HEK293 (cell line): ENCODE data around the gene PCBD1.

Source experiments
- CTCF ChIA-PET: fragments of 350-600 bp; formaldehyde crosslinking; extraction: SDS; loops from one replicate; lab custom pipeline; 2021; ENCODE audit warnings: antibody characterized with exemption; lab: Yijun Ruan, JAX
- POLR2A ChIA-PET: fragments of 300-600 bp; formaldehyde crosslinking; extraction: SDS; loops from one replicate; lab custom pipeline; 2020; ENCODE audit warnings: antibody characterized with exemption, inconsistent platforms; lab: Yijun Ruan, JAX
- H3K27ac ChIP-seq: fragments of 200-500 bp; sonication (Bioruptor generic); 2 replicates; pipeline ENCODE4 v1.5.1; 2014; ENCODE audit warnings: low read depth, low read length, control low read depth, inconsistent platforms; ENCODE audit errors: extremely low read depth
- H3K36me3 ChIP-seq, 2 experiments: fragments of 200-500 bp in 1 of 2; sonication (Bioruptor generic) in 1 of 2; 1 replicate in 1 of 2; 2 replicates in 1 of 2; pipeline ENCODE4 v1.5.1; 2014 to 2017; ENCODE audit warnings: inconsistent platforms in 2 of 2, low read length in 2 of 2; ENCODE audit not compliant: control insufficient read depth in 2 of 2, insufficient read depth in 1 of 2
- H3K4me1 ChIP-seq: fragments of 200-500 bp; sonication (Bioruptor generic); 2 replicates; pipeline ENCODE4 v1.5.1; 2014; ENCODE audit warnings: mild to moderate bottlenecking, low read length, inconsistent platforms; ENCODE audit not compliant: control insufficient read depth, insufficient read depth
- H3K4me3 ChIP-seq: 2 replicates; pipeline ENCODE4 v1.5.1; 2011; ENCODE audit warnings: low read depth, mild to moderate bottlenecking, control low read depth, low read length, moderate library complexity
- H3K9me3 ChIP-seq: fragments of 200-500 bp; sonication (Bioruptor generic); 2 replicates; pipeline ENCODE4 v1.5.1; 2014; ENCODE audit warnings: low read depth, low read length, inconsistent platforms; ENCODE audit not compliant: control insufficient read depth, insufficient read depth
- MEIS1 ChIP-seq: sonication (generic); formaldehyde crosslinking; IDR thresholded peaks from 2 replicates; pipeline ENCODE4 v1.8.1; 2022; ENCODE audit warnings: missing genetic modification reagents, mild to moderate bottlenecking, borderline replicate concordance
- OSR2 ChIP-seq: fragments of 450-650 bp; formaldehyde crosslinking; IDR thresholded peaks from 2 replicates; pipeline ENCODE4 v1.5.1; 2016; ENCODE audit warnings: missing biosample characterization, missing genetic modification characterization
- OVOL3 ChIP-seq: fragments of 450-650 bp; formaldehyde crosslinking; IDR thresholded peaks from 2 replicates; pipeline ENCODE4 v1.5.1; 2016; ENCODE audit warnings: missing biosample characterization, missing genetic modification characterization
- YY2 ChIP-seq: fragments of 450-650 bp; formaldehyde crosslinking; IDR thresholded peaks from 2 replicates; pipeline ENCODE4 v1.5.1; 2016; ENCODE audit warnings: missing biosample characterization, missing genetic modification characterization
- ZFP41 ChIP-seq: fragments of 450-650 bp; formaldehyde crosslinking; IDR thresholded peaks from 2 replicates; pipeline ENCODE4 v1.5.1; 2016; ENCODE audit warnings: missing biosample characterization, missing genetic modification characterization, borderline replicate concordance
- ZNF10 ChIP-seq: fragments of 450-650 bp; formaldehyde crosslinking; IDR thresholded peaks from 2 replicates; pipeline ENCODE4 v1.5.1; 2017; ENCODE audit warnings: missing biosample characterization, missing genetic modification characterization
- ZNF114 ChIP-seq: fragments of 450-650 bp; formaldehyde crosslinking; IDR thresholded peaks from 2 replicates; pipeline ENCODE4 v1.5.0; 2017; ENCODE audit warnings: missing biosample characterization, missing genetic modification characterization
- ZNF155 ChIP-seq: fragments of 450-650 bp; formaldehyde crosslinking; IDR thresholded peaks from 2 replicates; pipeline ENCODE4 v1.5.1; 2016; ENCODE audit warnings: missing biosample characterization, missing genetic modification characterization
- ZNF202 ChIP-seq: fragments of 450-650 bp; formaldehyde crosslinking; IDR thresholded peaks from 2 replicates; pipeline ENCODE4 v1.5.1; 2016; ENCODE audit warnings: missing biosample characterization, missing genetic modification characterization, borderline replicate concordance
- ZNF214 ChIP-seq: fragments of 450-650 bp; formaldehyde crosslinking; IDR thresholded peaks from 2 replicates; pipeline ENCODE4 v1.5.1; 2017; ENCODE audit warnings: missing biosample characterization, mild to moderate bottlenecking, missing genetic modification characterization, borderline replicate concordance
- ZNF23 ChIP-seq: fragments of 450-650 bp; formaldehyde crosslinking; IDR thresholded peaks from 2 replicates; pipeline ENCODE4 v1.5.1; 2016; ENCODE audit warnings: missing biosample characterization, missing genetic modification characterization, borderline replicate concordance
- ZNF24 ChIP-seq: fragments of 450-650 bp; formaldehyde crosslinking; IDR thresholded peaks from 2 replicates; pipeline ENCODE4 v1.5.1; 2016; ENCODE audit warnings: missing biosample characterization, missing genetic modification characterization
- ZNF248 ChIP-seq: fragments of 450-650 bp; formaldehyde crosslinking; IDR thresholded peaks from 2 replicates; pipeline ENCODE4 v1.5.1; 2017; ENCODE audit warnings: missing biosample characterization, missing genetic modification characterization
- ZNF37A ChIP-seq: fragments of 450-650 bp; IDR thresholded peaks from 2 replicates; pipeline ENCODE4 v1.5.1; 2018; ENCODE audit warnings: missing biosample characterization, missing genetic modification characterization
- ZNF529 ChIP-seq: fragments of 450-650 bp; formaldehyde crosslinking; IDR thresholded peaks from 2 replicates; pipeline ENCODE4 v1.5.1; 2017; ENCODE audit warnings: missing genetic modification characterization, missing biosample characterization; ENCODE audit not compliant: insufficient replicate concordance
- ZNF658 ChIP-seq: fragments of 450-650 bp; formaldehyde crosslinking; IDR thresholded peaks from 2 replicates; pipeline ENCODE4; 2016; ENCODE audit warnings: missing biosample characterization, missing genetic modification characterization
- TF ChIP-seq, protein P1 (sequence below): fragments of 450-650 bp; IDR thresholded peaks from 2 replicates; pipeline ENCODE4 v1.5.1; 2018; ENCODE audit warnings: missing biosample characterization, missing genetic modification characterization
- TF ChIP-seq, protein P2 (sequence below): fragments of 450-650 bp; formaldehyde crosslinking; IDR thresholded peaks from 2 replicates; pipeline ENCODE4 v1.5.1; 2016; ENCODE audit warnings: missing biosample characterization, missing genetic modification characterization
- TF ChIP-seq, protein P3 (sequence below): fragments of 450-650 bp; formaldehyde crosslinking; IDR thresholded peaks from 2 replicates; pipeline ENCODE4 v1.5.1; 2016; ENCODE audit warnings: missing biosample characterization, missing genetic modification characterization
- TF ChIP-seq, protein P4 (sequence below): fragments of 450-650 bp; IDR thresholded peaks from 2 replicates; pipeline ENCODE4 v1.5.1; 2018; ENCODE audit warnings: missing biosample characterization, mild to moderate bottlenecking, missing genetic modification characterization

PCBD1 gene

DNA sequence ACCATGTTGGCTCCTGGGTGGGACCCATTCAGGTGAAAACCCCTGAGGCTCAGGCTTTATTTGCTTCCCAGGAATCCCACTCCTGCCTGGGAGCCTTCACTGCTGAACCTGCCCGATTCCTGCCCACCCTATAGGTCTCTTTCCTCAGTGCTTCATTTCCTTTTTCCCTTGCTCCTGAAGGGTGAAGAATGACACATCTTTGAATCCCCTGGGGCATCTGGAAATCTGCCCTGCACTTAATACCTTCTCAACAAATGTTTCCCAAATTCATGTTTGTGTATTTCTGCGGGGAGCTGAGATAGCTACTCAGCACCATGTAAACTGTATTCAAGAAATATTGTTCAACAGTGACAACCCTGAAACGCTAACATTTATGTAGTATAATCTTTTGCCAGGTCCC, 10.3 kb upstream of the PCBD1 start:
- no peak for TF ChIP-seq ZNF23 (tag by site-specific recombination)
- no peak for TF ChIP-seq ZNF658 (tag by site-specific recombination)
- no peak for TF ChIP-seq ZNF214 (tag by site-specific recombination)
- no peak for TF ChIP-seq ZFP41 (tag by site-specific recombination)
- TF ChIP-seq, protein P1, sequence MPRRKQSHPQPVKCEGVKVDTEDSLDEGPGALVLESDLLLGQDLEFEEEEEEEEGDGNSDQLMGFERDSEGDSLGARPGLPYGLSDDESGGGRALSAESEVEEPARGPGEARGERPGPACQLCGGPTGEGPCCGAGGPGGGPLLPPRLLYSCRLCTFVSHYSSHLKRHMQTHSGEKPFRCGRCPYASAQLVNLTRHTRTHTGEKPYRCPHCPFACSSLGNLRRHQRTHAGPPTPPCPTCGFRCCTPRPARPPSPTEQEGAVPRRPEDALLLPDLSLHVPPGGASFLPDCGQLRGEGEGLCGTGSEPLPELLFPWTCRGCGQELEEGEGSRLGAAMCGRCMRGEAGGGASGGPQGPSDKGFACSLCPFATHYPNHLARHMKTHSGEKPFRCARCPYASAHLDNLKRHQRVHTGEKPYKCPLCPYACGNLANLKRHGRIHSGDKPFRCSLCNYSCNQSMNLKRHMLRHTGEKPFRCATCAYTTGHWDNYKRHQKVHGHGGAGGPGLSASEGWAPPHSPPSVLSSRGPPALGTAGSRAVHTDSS (tag by site-specific recombination) = no peak
- TF ChIP-seq OSR2 (tag by site-specific recombination) = no peak
- TF ChIP-seq ZNF37A (tag by site-specific recombination) = no peak
- TF ChIP-seq ZNF202 = no peak
- no peak for TF ChIP-seq ZNF24
- TF ChIP-seq, all 188 proteins: peak for 0
- ChIA-PET POLR2A (no interaction called here), CTCF (interaction anchor here (0.6 kb wide), 1 partner anchor 296 kb away, joined by 4 read pairs; no protein-coding TSS in a partner anchor)
- Histone ChIP-seq H3K9me3 (no peaks in the 10 kb centered on the region), H3K4me1 (no peaks in the 10 kb centered on the region), H3K4me3 (no peak overlapping the region), H3K27ac (no peak overlapping the region), H3K36me3 (no peaks in the 10 kb centered on the region)

DNA sequence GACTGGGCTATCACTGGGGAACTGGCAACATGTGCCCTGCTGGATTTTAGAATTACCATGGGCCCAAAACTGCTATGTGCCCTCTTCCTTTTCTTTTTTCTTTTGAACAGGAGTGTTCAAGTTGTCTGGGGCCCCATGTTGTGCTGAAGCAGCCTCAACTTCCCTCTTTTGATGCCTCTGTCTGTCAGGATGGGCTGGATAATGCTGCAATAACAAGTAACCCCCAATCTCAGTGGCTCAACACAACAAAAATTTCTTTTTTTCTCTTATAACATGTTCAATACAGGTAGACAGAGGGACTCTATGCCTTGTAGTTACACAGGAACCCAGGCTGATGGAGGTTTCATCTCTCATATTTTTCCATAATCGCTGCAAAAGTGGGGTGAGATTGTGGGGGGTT, 8.2 kb upstream of the PCBD1 start:
- POLR2A ChIA-PET = interaction anchor here (0.6 kb wide), 1 partner anchor 20 kb away, joined by 3 read pairs; no protein-coding TSS in a partner anchor
- no peaks in the 10 kb centered on the region for H3K4me1 ChIP-seq
- H3K36me3 ChIP-seq = no peaks in the 10 kb centered on the region
- no peak overlapping the region for H3K4me3 ChIP-seq
- no peak for TF ChIP-seq ZNF529 (tag by site-specific recombination)
- no peak for TF ChIP-seq YY2 (tag by site-specific recombination)
- TF ChIP-seq ZNF114 (tag by site-specific recombination) = no peak
- no peak for TF ChIP-seq ZNF248 (tag by site-specific recombination)
- TF ChIP-seq ZNF10 (tag by site-specific recombination) = no peak
- no peak for TF ChIP-seq ZNF155 (tag by site-specific recombination)
- no peak for TF ChIP-seq OVOL3 (tag by site-specific recombination)
- TF ChIP-seq MEIS1 (CRISPR knock-in tag) = no peak
- TF ChIP-seq, protein P2, sequence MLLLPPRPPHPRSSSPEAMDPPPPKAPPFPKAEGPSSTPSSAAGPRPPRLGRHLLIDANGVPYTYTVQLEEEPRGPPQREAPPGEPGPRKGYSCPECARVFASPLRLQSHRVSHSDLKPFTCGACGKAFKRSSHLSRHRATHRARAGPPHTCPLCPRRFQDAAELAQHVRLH (tag by site-specific recombination) = no peak
- TF ChIP-seq, protein P3, sequence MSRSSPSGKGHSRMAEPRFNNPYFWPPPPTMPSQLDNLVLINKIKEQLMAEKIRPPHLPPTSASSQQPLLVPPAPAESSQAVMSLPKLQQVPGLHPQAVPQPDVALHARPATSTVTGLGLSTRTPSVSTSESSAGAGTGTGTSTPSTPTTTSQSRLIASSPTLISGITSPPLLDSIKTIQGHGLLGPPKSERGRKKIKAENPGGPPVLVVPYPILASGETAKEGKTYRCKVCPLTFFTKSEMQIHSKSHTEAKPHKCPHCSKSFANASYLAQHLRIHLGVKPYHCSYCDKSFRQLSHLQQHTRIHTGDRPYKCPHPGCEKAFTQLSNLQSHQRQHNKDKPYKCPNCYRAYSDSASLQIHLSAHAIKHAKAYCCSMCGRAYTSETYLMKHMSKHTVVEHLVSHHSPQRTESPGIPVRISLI (tag by site-specific recombination) = no peak
- TF ChIP-seq, protein P4, sequence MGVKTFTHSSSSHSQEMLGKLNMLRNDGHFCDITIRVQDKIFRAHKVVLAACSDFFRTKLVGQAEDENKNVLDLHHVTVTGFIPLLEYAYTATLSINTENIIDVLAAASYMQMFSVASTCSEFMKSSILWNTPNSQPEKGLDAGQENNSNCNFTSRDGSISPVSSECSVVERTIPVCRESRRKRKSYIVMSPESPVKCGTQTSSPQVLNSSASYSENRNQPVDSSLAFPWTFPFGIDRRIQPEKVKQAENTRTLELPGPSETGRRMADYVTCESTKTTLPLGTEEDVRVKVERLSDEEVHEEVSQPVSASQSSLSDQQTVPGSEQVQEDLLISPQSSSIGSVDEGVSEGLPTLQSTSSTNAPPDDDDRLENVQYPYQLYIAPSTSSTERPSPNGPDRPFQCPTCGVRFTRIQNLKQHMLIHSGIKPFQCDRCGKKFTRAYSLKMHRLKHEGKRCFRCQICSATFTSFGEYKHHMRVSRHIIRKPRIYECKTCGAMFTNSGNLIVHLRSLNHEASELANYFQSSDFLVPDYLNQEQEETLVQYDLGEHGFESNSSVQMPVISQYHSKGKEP (tag by site-specific recombination) = no peak
- TF ChIP-seq, all 188 proteins: peak for 0
- CTCF ChIA-PET = interaction anchor here (1.3 to 1.7 kb wide), 2 partner anchors 16 to 312 kb away, joined by 4 to 5 read pairs; no protein-coding TSS in a partner anchor
- Histone ChIP-seq H3K9me3 (no peaks in the 10 kb centered on the region), H3K27ac (no peak overlapping the region)
